Fibroblast of lung (primary cell): Measurements from ENCODE around the gene ITGA2.

Experiments
- CTCF ChIP-seq, 2 donors: IDR thresholded peaks in 1 of 2; conservative IDR thresholded peaks in 1 of 2; 1 replicate in 1 of 2; 2 replicates in 1 of 2; pipeline ENCODE4 v1.5.1; 2011 to 2012; ENCODE audit warnings: low read length in 2 of 2, control low read depth in 1 of 2, inconsistent platforms in 1 of 2, low read depth in 1 of 2, mild to moderate bottlenecking in 1 of 2
- EZH2 ChIP-seq: IDR thresholded peaks from 2 replicates; pipeline ENCODE4 v1.5.1; 2012; ENCODE audit warnings: low read length, control low read depth, mild to moderate bottlenecking; ENCODE audit errors: missing control alignments

GRCh38 chr5:52985306-52985705 is 3.8 kb upstream of the ITGA2 start:
- TF ChIP-seq EZH2 (no peak), CTCF (conservative IDR thresholded peaks at IDR 0.05 in 1 of 2, IDR thresholded peaks at IDR 0.05 in 1 of 2; ENCODE audit: low read depth in 1 of 2, low read length in 2 of 2) (no peak)
